Endothelial cell of umbilical vein (primary cell): ENCODE data around the gene STKLD1. TPM values are rescaled to one million over a fixed set of nuclear protein-coding genes. Genes with fewer than 3 reads are reported as not detected.

Experiments used
- BruUV-seq: library from RNA; stranded (reverse); fragments of 400-500 nt; replicated peaks from 2 replicates; lab custom pipeline; 2021; lab: Mats Ljungman, UMichigan
- CTCF ChIA-PET: fragments of 300-600, 350-600 bp; sonication (Branson Sonifier 250); formaldehyde crosslinking; loops from one replicate; lab custom pipeline; 2021; ENCODE audit warnings: antibody characterized with exemption, inconsistent platforms; lab: Charles Lee
- POLR2A ChIA-PET: fragments of 300-600, 350-600 bp; sonication (Branson Sonifier 250); formaldehyde crosslinking; loops from one replicate; lab custom pipeline; 2021; ENCODE audit warnings: antibody characterized with exemption, inconsistent platforms; lab: Charles Lee
- DNase-seq: peaks from one replicate; pipeline ENCODE4 v3.0.0-alpha.2; 2011; ENCODE audit warnings: low read depth, low spot score
- FAIRE-seq: peaks from 2 replicates; lab custom pipeline; 2011; peaks lifted over from hg19 to GRCh38; lab: Jason Lieb, UNC
- H2AFZ ChIP-seq: 2 replicates; pipeline ENCODE4 v1.6.0; 2012; ENCODE audit warnings: low read depth, low read length, control low read depth, inconsistent platforms
- H3K27ac ChIP-seq: 2 replicates; pipeline ENCODE4 v1.5.1; 2011; ENCODE audit warnings: low read depth, mild to moderate bottlenecking, control low read depth, low read length, moderate library complexity; ENCODE audit not compliant: insufficient read depth
- H3K27me3 ChIP-seq, 2 experiments: 2 replicates each; pipeline versions ENCODE4 v1.6.0 to v1.6.1; 2011; ENCODE audit warnings: low read length in 2 of 2, mixed read lengths in 1 of 2; ENCODE audit not compliant: control insufficient read depth in 2 of 2, insufficient read depth in 2 of 2
- H3K36me3 ChIP-seq, 2 experiments: 2 replicates in 1 of 2; 3 replicates in 1 of 2; pipeline ENCODE4 v1.5.1; 2011; ENCODE audit warnings: low read length in 2 of 2, mild to moderate bottlenecking in 1 of 2, moderate library complexity in 1 of 2; ENCODE audit not compliant: control insufficient read depth in 2 of 2, insufficient read depth in 2 of 2; ENCODE audit errors: extremely low read depth in 1 of 2
- H3K4me1 ChIP-seq: 3 replicates; pipeline ENCODE4 v1.5.1; 2011; ENCODE audit warnings: mild to moderate bottlenecking, low read length; ENCODE audit not compliant: control insufficient read depth, insufficient read depth; ENCODE audit errors: extremely low read depth
- H3K4me2 ChIP-seq: 2 replicates; pipeline ENCODE4 v1.6.1; 2011; ENCODE audit warnings: low read length, control low read depth, mixed read lengths; ENCODE audit not compliant: insufficient read depth
- H3K4me3 ChIP-seq, 3 experiments: fragments of 200-600 bp in 1 of 3; sonication (generic), shearing (Covaris generic) in 1 of 3; replicated peaks in 1 of 3; 2 replicates each; pipeline ENCODE4 v1.5.1; 2011 to 2016; ENCODE audit warnings: control low read depth in 3 of 3, low read length in 3 of 3, mild to moderate bottlenecking in 2 of 3, inconsistent platforms in 1 of 3, low read depth in 1 of 3, moderate library complexity in 1 of 3; ENCODE audit not compliant: insufficient read depth in 1 of 3
- H3K79me2 ChIP-seq: 2 replicates; pipeline ENCODE4 v1.6.0; 2012; ENCODE audit warnings: low read length, inconsistent platforms; ENCODE audit not compliant: control insufficient read depth, insufficient read depth
- H3K9ac ChIP-seq: replicated peaks from 2 replicates; pipeline ENCODE3; 2011; ENCODE audit warnings: low read length, control low read depth; ENCODE audit not compliant: insufficient read depth; ENCODE audit errors: extremely low read depth
- H3K9me1 ChIP-seq: replicated peaks from 3 replicates; pipeline ENCODE4 v1.6.0; 2011; ENCODE audit warnings: mild to moderate bottlenecking, low read length; ENCODE audit not compliant: control insufficient read depth, insufficient read depth; ENCODE audit errors: extremely low read depth
- H3K9me3 ChIP-seq: replicated peaks from 2 replicates; pipeline ENCODE4 v1.5.1; 2012; ENCODE audit warnings: low read length, inconsistent platforms; ENCODE audit not compliant: control insufficient read depth, insufficient read depth
- H4K20me1 ChIP-seq: replicated peaks from 2 replicates; pipeline ENCODE3; 2011; ENCODE audit warnings: mild to moderate bottlenecking, low read length; ENCODE audit not compliant: control insufficient read depth, insufficient read depth; ENCODE audit errors: extremely low read depth
- EZH2 ChIP-seq: IDR thresholded peaks from 2 replicates; pipeline ENCODE4 v1.6.1; 2012; ENCODE audit warnings: borderline replicate concordance, low read depth, mild to moderate bottlenecking, moderate library complexity, low read length, inconsistent platforms; ENCODE audit not compliant: severe bottlenecking
- FOS ChIP-seq: IDR thresholded peaks from 2 replicates; pipeline ENCODE4 v1.6.1; 2011; ENCODE audit warnings: mild to moderate bottlenecking, low read length, moderate library complexity, borderline replicate concordance; ENCODE audit not compliant: insufficient read depth
- GATA2 ChIP-seq: IDR thresholded peaks from 2 replicates; pipeline ENCODE4 v1.7.0; 2011; ENCODE audit warnings: low read depth, mild to moderate bottlenecking, moderate library complexity, mixed read lengths, low read length; ENCODE audit not compliant: insufficient read length, insufficient read depth
- JUN ChIP-seq: IDR thresholded peaks from 2 replicates; pipeline ENCODE4 v1.6.1; 2011; ENCODE audit warnings: borderline replicate concordance, low read depth; ENCODE audit not compliant: insufficient read length, insufficient read depth
- MYC ChIP-seq: IDR thresholded peaks from one replicate; pipeline ENCODE4 v1.6.1; 2011; ENCODE audit warnings: mild to moderate bottlenecking, low read depth, low read length
- POLR2A ChIP-seq: IDR thresholded peaks from 2 replicates; pipeline ENCODE4 v1.6.1; 2012; ENCODE audit warnings: low read depth, mild to moderate bottlenecking, control low read depth, low read length
- POLR2AphosphoS5 ChIP-seq: IDR thresholded peaks from 2 replicates; pipeline ENCODE4 v1.6.1; 2012; ENCODE audit warnings: low read depth, mild to moderate bottlenecking, control low read depth, low read length, moderate library complexity; ENCODE audit not compliant: insufficient read depth
- dilution Hi-C: fragments of 300-500 bp; cut with MboI; formaldehyde crosslinking; loops from one replicate; pipeline ENCODE4 v1.15.0; 2019; ENCODE audit warnings: low sequenced_read_pairs; ENCODE audit not compliant: extremely low pct_ligation_motif_present
- intact Hi-C: fragments of 100-400 bp; cut with micrococcal nuclease; formaldehyde crosslinking; loops from one replicate; pipeline ENCODE4 v1.10.0; 2022
- polyA plus RNA-seq, 4 experiments: library from polyadenylated mRNA; depleted of rRNA in 3 of 4; stranded (reverse) in 3 of 4; unstranded in 1 of 4; fragments of >200 nt; gene quantifications; 2 replicates each; pipeline versions ENCODE4 v1.2.1 to v1.2.3, GENCODE V29; 2011 to 2012; ENCODE audit warnings: missing spikeins in 1 of 4
- total RNA-seq: library from RNA; stranded (reverse); gene quantifications from 2 replicates; pipeline ENCODE4 v1.2.3, GENCODE V29; 2021
- TF ChIP-seq, protein P1 (sequence below), 2 donors: IDR thresholded peaks; 1 replicate in 1 of 2; 2 replicates in 1 of 2; pipeline ENCODE4 v1.5.1; 2011; ENCODE audit warnings: low read length in 2 of 2, mild to moderate bottlenecking in 2 of 2, moderate library complexity in 2 of 2, control low read depth in 1 of 2, inconsistent platforms in 1 of 2, low read depth in 1 of 2; ENCODE audit not compliant: insufficient read depth in 1 of 2; ENCODE audit errors: extremely low read depth in 1 of 2
- TF ChIP-seq, protein P2 (sequence below): IDR thresholded peaks from 2 replicates; pipeline ENCODE4 v1.6.1; 2011; ENCODE audit not compliant: insufficient read depth, insufficient read length

STKLD1 gene
- total and polyA plus RNA-seq, 2 donors (not counting 3 experiments of a cell fraction or from before 2014, with no cell fraction given), result 0.29 to 0.77 TPM

DNA sequence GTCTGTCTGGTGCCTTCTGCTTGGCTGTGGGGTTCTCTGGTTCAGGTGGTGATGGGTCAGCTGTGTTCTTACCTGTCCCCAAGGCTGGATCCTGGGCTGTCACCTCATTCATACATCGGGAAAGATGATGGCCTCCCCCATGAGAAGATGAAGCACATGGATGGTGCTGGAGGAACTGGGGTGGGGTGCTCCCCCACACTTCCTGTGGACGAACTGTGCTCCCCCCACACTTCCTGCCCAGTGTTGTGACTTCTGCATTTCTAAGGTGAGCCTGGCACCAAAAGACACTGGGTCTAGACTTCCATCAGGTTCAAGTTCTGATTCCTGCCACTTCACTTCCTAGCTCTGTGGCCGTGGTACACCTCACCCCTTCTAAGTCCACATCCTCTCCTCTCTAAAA is 35.9 kb upstream of the STKLD1 start:
- POLR2A ChIA-PET, result no interaction called here
- BruUV-seq, result no TSS peak
- dilution Hi-C loops, result no loop called here

More for the DNA sequence above, 35.9 kb upstream of the STKLD1 start:
- Histone ChIP-seq H3K79me2 (peaks cover 6% of the 10 kb centered on the region), H3K4me1 (peaks cover 4% of the 10 kb centered on the region), H3K27ac (no peak overlapping the region), H3K9ac (no peak overlapping the region), H3K9me1 (no peaks in the 10 kb centered on the region), H3K36me3 (peaks cover 5 to 40% of the 10 kb centered on the region in 2 experiments), H3K4me3 (no peak overlapping the region), H3K4me2 (no peak overlapping the region), H3K9me3 (no peaks in the 10 kb centered on the region), H2AFZ (no peak overlapping the region), H3K27me3 (no peaks in the 10 kb centered on the region), H4K20me1 (no peaks in the 10 kb centered on the region)
- DNase-seq, result no peak
- no peak for FAIRE-seq
- no peak for TF ChIP-seq POLR2AphosphoS5
- no peak for TF ChIP-seq JUN
- no peak for TF ChIP-seq POLR2A
- no peak for TF ChIP-seq EZH2
- TF ChIP-seq, protein P1, sequence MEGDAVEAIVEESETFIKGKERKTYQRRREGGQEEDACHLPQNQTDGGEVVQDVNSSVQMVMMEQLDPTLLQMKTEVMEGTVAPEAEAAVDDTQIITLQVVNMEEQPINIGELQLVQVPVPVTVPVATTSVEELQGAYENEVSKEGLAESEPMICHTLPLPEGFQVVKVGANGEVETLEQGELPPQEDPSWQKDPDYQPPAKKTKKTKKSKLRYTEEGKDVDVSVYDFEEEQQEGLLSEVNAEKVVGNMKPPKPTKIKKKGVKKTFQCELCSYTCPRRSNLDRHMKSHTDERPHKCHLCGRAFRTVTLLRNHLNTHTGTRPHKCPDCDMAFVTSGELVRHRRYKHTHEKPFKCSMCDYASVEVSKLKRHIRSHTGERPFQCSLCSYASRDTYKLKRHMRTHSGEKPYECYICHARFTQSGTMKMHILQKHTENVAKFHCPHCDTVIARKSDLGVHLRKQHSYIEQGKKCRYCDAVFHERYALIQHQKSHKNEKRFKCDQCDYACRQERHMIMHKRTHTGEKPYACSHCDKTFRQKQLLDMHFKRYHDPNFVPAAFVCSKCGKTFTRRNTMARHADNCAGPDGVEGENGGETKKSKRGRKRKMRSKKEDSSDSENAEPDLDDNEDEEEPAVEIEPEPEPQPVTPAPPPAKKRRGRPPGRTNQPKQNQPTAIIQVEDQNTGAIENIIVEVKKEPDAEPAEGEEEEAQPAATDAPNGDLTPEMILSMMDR (IDR thresholded peaks at IDR 0.05; ENCODE audit: extremely low read depth in 1 of 2, insufficient read depth in 1 of 2, low read depth in 1 of 2, low read length in 2 of 2), result no peak
- TF ChIP-seq GATA2, result no peak
- no peak for TF ChIP-seq FOS
- TF ChIP-seq, protein P2, sequence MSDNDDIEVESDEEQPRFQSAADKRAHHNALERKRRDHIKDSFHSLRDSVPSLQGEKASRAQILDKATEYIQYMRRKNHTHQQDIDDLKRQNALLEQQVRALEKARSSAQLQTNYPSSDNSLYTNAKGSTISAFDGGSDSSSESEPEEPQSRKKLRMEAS, result no peak
- TF ChIP-seq MYC, result no peak
- CTCF ChIA-PET, result interaction anchor here (1.2 kb wide), 2 partner anchors 10 to 146 kb away, joined by 3 to 4 read pairs; no protein-coding TSS in a partner anchor
- intact Hi-C loops, result no loop called here
